Liver (tissue), 9 donors: ENCODE data around the gene NRDC. TPM values are rescaled to one million over a fixed set of nuclear protein-coding genes. Genes with fewer than 3 reads are reported as not detected.

ENCODE experiments used
- DNase-seq: peaks from one replicate; pipeline ENCODE4 v3.0.0-alpha.2; 2017; ENCODE audit warnings: low spot score
- H3K27ac ChIP-seq, 2 donors: one replicate each; pipeline ENCODE4 v1.7.0; 2013; ENCODE audit warnings: inconsistent platforms in 2 of 2, low read length in 2 of 2, control low read depth in 1 of 2, low read depth in 1 of 2, mild to moderate bottlenecking in 1 of 2
- H3K27me3 ChIP-seq, 4 donors: one replicate each; pipeline versions ENCODE4 v1.6.1 to v1.7.0; 2013; ENCODE audit warnings: low read length in 3 of 4, inconsistent platforms in 1 of 4, mild to moderate bottlenecking in 1 of 4, moderate library complexity in 1 of 4; ENCODE audit not compliant: control insufficient read depth in 4 of 4, insufficient read depth in 4 of 4
- H3K36me3 ChIP-seq, 4 donors: one replicate each; pipeline versions ENCODE4 v1.6.1 to v1.7.0; 2013; ENCODE audit warnings: low read length in 3 of 4, mild to moderate bottlenecking in 3 of 4, low read depth in 1 of 4, moderate library complexity in 1 of 4; ENCODE audit not compliant: control insufficient read depth in 4 of 4, insufficient read depth in 3 of 4
- H3K4me1 ChIP-seq, 4 donors: one replicate each; pipeline versions ENCODE4 v1.6.1 to v1.7.0; 2013; ENCODE audit warnings: low read length in 3 of 4, mild to moderate bottlenecking in 3 of 4, moderate library complexity in 1 of 4; ENCODE audit not compliant: control insufficient read depth in 4 of 4, insufficient read depth in 4 of 4
- H3K4me3 ChIP-seq, 3 donors: one replicate each; pipeline versions ENCODE4 v1.6.1 to v1.7.0; 2013; ENCODE audit warnings: low read length in 3 of 3, control low read depth in 1 of 3, low read depth in 1 of 3, mild to moderate bottlenecking in 1 of 3
- H3K9ac ChIP-seq, 2 donors: one replicate each; pipeline ENCODE4 v1.7.0; 2013; ENCODE audit warnings: low read length in 2 of 2, mild to moderate bottlenecking in 2 of 2, moderate library complexity in 2 of 2, control low read depth in 1 of 2, low read depth in 1 of 2
- H3K9me3 ChIP-seq, 4 donors: one replicate each; pipeline versions ENCODE4 v1.6.1 to v1.7.0; 2013; ENCODE audit warnings: low read length in 3 of 4; ENCODE audit not compliant: control insufficient read depth in 4 of 4
- CTCF ChIP-seq: fragments of 150-350 bp; IDR thresholded peaks from 2 replicates; pipeline ENCODE4 v1.5.1; 2017; ENCODE audit warnings: improper control_type of control experiment, low read depth, low read length; ENCODE audit not compliant: missing input control
- EGR1 ChIP-seq, 2 donors: IDR thresholded peaks; 2 replicates each; pipeline ENCODE4 v1.6.1; 2016 to 2018; ENCODE audit warnings: antibody characterized with exemption in 2 of 2, low read depth in 2 of 2
- FOXA1 ChIP-seq: IDR thresholded peaks from 2 replicates; pipeline ENCODE4 v1.6.1; 2016; ENCODE audit warnings: antibody characterized with exemption
- FOXA2 ChIP-seq: IDR thresholded peaks from 2 replicates; pipeline ENCODE4 v1.6.1; 2016; ENCODE audit warnings: antibody characterized with exemption
- GABPA ChIP-seq, 2 donors: IDR thresholded peaks in 1 of 2; conservative IDR thresholded peaks in 1 of 2; 2 replicates each; pipeline ENCODE4 v1.6.1; 2016; ENCODE audit warnings: antibody characterized with exemption in 2 of 2, mild to moderate bottlenecking in 1 of 2, moderate library complexity in 1 of 2
- HNF4A ChIP-seq, 2 donors: conservative IDR thresholded peaks; 2 replicates each; pipeline ENCODE4 v1.6.1; 2016; ENCODE audit warnings: antibody characterized with exemption in 2 of 2, mild to moderate bottlenecking in 2 of 2
- HNF4G ChIP-seq: IDR thresholded peaks from 2 replicates; pipeline ENCODE4 v1.6.1; 2016; ENCODE audit warnings: antibody characterized with exemption
- JUND ChIP-seq, 2 donors: IDR thresholded peaks; 2 replicates each; pipeline ENCODE4 v1.6.1; 2016; ENCODE audit warnings: antibody characterized with exemption in 2 of 2
- NR2F2 ChIP-seq: IDR thresholded peaks from 2 replicates; pipeline ENCODE4 v1.6.1; 2016; ENCODE audit warnings: antibody characterized with exemption
- RAD21 ChIP-seq, 2 donors: IDR thresholded peaks; 2 replicates each; pipeline ENCODE4 v1.6.1; 2016; ENCODE audit warnings: antibody characterized with exemption in 2 of 2, mild to moderate bottlenecking in 2 of 2
- RXRA ChIP-seq, 2 donors: IDR thresholded peaks; 2 replicates each; pipeline ENCODE4 v1.6.1; 2017 to 2018; ENCODE audit warnings: antibody characterized with exemption in 2 of 2, mild to moderate bottlenecking in 1 of 2
- SP1 ChIP-seq: IDR thresholded peaks from 2 replicates; pipeline ENCODE4 v1.6.1; 2018; ENCODE audit warnings: antibody characterized with exemption, mild to moderate bottlenecking
- TAF1 ChIP-seq: conservative IDR thresholded peaks from 2 replicates; pipeline ENCODE4 v1.6.1; 2016; ENCODE audit warnings: antibody characterized with exemption, mild to moderate bottlenecking
- YY1 ChIP-seq: IDR thresholded peaks from 2 replicates; pipeline ENCODE4 v1.6.1; 2016; ENCODE audit warnings: antibody characterized with exemption, mild to moderate bottlenecking
- WGBS: extraction: QIAGEN DNeasy Blood & Tissue Kit; methylation state at CpG from one replicate; pipeline ENCODE4 v1.1.7; 2013; 5-methylcytosine and 5-hydroxymethylcytosine counted together
- polyA plus RNA-seq, 2 donors: library from polyadenylated mRNA; stranded (reverse) in 1 of 2; unstranded in 1 of 2; fragments of 200-250 nt in 1 of 2; fragments of >200 nt in 1 of 2; fragmentation: Nextera tagmentation in 1 of 2; extraction: Ambion mirVana in 1 of 2; gene quantifications; one replicate each; pipeline versions ENCODE4 v1.2.1 to v1.2.3, GENCODE V29; 2013 to 2015
- total RNA-seq, 2 donors: library from RNA; depleted of rRNA; stranded (reverse); fragments of >200 nt; gene quantifications; one replicate each; pipeline ENCODE4 v1.2.3, GENCODE V29; 2014
- TF ChIP-seq, protein P1 (sequence below): IDR thresholded peaks from 2 replicates; pipeline ENCODE4 v1.6.1; 2016; ENCODE audit warnings: antibody characterized with exemption
- TF ChIP-seq, protein P2 (sequence below): IDR thresholded peaks from 2 replicates; pipeline ENCODE4 v1.6.1; 2016; ENCODE audit warnings: antibody characterized with exemption, mild to moderate bottlenecking
- TF ChIP-seq, protein P3 (sequence below): IDR thresholded peaks from 2 replicates; pipeline ENCODE4 v1.6.1; 2016; ENCODE audit warnings: antibody characterized with exemption
- donor health status: healthy.
- donor health status: healthy.
- donor health status: healthy.
- donor health status: healthy.
- donor health status: healthy.

NRDC gene
- total and polyA plus RNA-seq, 4 donors = 42.8 to 88.7 (median 72.1) TPM

GRCh38 chr1:51916587-51917405, 38.3 kb upstream of the NRDC start:
- Histone ChIP-seq H3K36me3 (no peaks in the 10 kb centered on the region), H3K27ac (no peak overlapping the region), H3K27me3 (no peaks in the 10 kb centered on the region), H3K4me1 (no peaks in the 10 kb centered on the region), H3K9ac (no peak overlapping the region), H3K9me3 (no peaks in the 10 kb centered on the region), H3K4me3 (no peak overlapping the region)
- TF ChIP-seq RXRA (IDR thresholded peaks at IDR 0.05) (no peak), HNF4G (no peak), GABPA (IDR thresholded peaks at IDR 0.05 in 1 of 2, conservative IDR thresholded peaks at IDR 0.05 in 1 of 2) (no peak), EGR1 (IDR thresholded peaks at IDR 0.05; ENCODE audit: low read depth in 2 of 2) (no peak), TAF1 (no peak), YY1 (no peak), CTCF (no peak), SP1 (no peak), FOXA1 (no peak), HNF4A (conservative IDR thresholded peaks at IDR 0.05) (no peak), JUND (IDR thresholded peaks at IDR 0.05) (no peak), RAD21 (IDR thresholded peaks at IDR 0.05) (no peak), FOXA2 (no peak)
- TF ChIP-seq, protein P1, sequence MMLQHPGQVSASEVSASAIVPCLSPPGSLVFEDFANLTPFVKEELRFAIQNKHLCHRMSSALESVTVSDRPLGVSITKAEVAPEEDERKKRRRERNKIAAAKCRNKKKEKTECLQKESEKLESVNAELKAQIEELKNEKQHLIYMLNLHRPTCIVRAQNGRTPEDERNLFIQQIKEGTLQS = no peak
- TF ChIP-seq, protein P2, sequence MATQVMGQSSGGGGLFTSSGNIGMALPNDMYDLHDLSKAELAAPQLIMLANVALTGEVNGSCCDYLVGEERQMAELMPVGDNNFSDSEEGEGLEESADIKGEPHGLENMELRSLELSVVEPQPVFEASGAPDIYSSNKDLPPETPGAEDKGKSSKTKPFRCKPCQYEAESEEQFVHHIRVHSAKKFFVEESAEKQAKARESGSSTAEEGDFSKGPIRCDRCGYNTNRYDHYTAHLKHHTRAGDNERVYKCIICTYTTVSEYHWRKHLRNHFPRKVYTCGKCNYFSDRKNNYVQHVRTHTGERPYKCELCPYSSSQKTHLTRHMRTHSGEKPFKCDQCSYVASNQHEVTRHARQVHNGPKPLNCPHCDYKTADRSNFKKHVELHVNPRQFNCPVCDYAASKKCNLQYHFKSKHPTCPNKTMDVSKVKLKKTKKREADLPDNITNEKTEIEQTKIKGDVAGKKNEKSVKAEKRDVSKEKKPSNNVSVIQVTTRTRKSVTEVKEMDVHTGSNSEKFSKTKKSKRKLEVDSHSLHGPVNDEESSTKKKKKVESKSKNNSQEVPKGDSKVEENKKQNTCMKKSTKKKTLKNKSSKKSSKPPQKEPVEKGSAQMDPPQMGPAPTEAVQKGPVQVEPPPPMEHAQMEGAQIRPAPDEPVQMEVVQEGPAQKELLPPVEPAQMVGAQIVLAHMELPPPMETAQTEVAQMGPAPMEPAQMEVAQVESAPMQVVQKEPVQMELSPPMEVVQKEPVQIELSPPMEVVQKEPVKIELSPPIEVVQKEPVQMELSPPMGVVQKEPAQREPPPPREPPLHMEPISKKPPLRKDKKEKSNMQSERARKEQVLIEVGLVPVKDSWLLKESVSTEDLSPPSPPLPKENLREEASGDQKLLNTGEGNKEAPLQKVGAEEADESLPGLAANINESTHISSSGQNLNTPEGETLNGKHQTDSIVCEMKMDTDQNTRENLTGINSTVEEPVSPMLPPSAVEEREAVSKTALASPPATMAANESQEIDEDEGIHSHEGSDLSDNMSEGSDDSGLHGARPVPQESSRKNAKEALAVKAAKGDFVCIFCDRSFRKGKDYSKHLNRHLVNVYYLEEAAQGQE = no peak
- TF ChIP-seq, protein P3, sequence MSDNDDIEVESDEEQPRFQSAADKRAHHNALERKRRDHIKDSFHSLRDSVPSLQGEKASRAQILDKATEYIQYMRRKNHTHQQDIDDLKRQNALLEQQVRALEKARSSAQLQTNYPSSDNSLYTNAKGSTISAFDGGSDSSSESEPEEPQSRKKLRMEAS = no peak
- WGBS = 88% methylated on average over 5 of the region's 5 CpGs
- no peak for DNase-seq

DNA sequence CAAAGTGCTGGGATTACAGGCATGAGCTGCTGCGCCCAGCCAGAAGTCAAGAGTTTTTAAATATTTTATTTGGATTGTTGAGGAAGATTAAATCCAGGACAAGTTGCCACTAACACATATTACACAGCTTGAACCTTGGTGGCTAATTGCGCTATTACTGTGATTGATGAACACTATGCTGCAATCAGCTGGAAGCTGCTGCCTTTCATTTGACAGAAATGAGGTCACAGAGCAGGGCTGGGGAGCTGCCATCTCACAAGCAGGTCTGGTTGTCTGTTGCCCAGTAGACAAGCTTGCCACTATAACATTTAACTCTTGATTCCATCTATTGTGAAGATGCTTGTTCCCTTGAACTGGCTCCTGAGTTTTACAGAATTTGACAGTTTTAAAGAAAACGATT, 37.4 kb upstream of the NRDC start:
- Histone ChIP-seq H3K9ac (no peak overlapping the region), H3K36me3 (no peaks in the 10 kb centered on the region), H3K27ac (no peak overlapping the region), H3K4me3 (no peak overlapping the region), H3K9me3 (no peaks in the 10 kb centered on the region), H3K27me3 (no peaks in the 10 kb centered on the region), H3K4me1 (no peaks in the 10 kb centered on the region)
- 79% methylated on average over 3 of the region's 3 CpGs for WGBS
- DNase-seq = no peak
- TF ChIP-seq JUND (IDR thresholded peaks at IDR 0.05) (no peak), RXRA (IDR thresholded peaks at IDR 0.05) (no peak), HNF4G (no peak), HNF4A (conservative IDR thresholded peaks at IDR 0.05) (no peak), FOXA2 (no peak), RAD21 (IDR thresholded peaks at IDR 0.05) (no peak), NR2F2 (no peak), EGR1 (IDR thresholded peaks at IDR 0.05; ENCODE audit: low read depth in 2 of 2) (no peak), CTCF (no peak), GABPA (IDR thresholded peaks at IDR 0.05 in 1 of 2, conservative IDR thresholded peaks at IDR 0.05 in 1 of 2) (no peak), FOXA1 (no peak), YY1 (no peak), SP1 (no peak), TAF1 (no peak)
- TF ChIP-seq, protein P3 = no peak
- TF ChIP-seq, protein P2 = no peak
- TF ChIP-seq, protein P1 = no peak
